NCI-H187 treated with DMSO at 0.1 percent for 48 hours (cell line): ENCODE data around the gene TBC1D12.

Experiments used
- DNase-seq: peaks from one replicate; lab custom pipeline; 2025; lab: John Stamatoyannopoulos, UW

The TBC1D12 gene

GRCh38 chr10:94407668-94408067 lies 5.3 kb downstream of the TBC1D12 start:
- no peak for DNase-seq

GRCh38 chr10:94409021-94409657 lies 6.8 kb downstream of the TBC1D12 start:
- DNase-seq = no peak

GRCh38 chr10:94411304-94411703 lies 9.0 kb downstream of the TBC1D12 start:
- DNase-seq = no peak

- DNase-seq = no peak
These were observed 10.1 kb downstream of the TBC1D12 start for GRCh38 chr10:94412449-94412848.

- DNase-seq = no peak
These were observed 11.0 kb downstream of the TBC1D12 start for GRCh38 chr10:94413361-94413760.

GRCh38 chr10:94416896-94417295 lies 14.6 kb downstream of the TBC1D12 start:
- no peak for DNase-seq

- no peak for DNase-seq
These were observed 15.0 kb downstream of the TBC1D12 start for GRCh38 chr10:94417321-94417720.

- DNase-seq = no peak
These were observed 18.2 kb downstream of the TBC1D12 start for GRCh38 chr10:94420516-94420915.

GRCh38 chr10:94420998-94421528 lies 18.7 kb downstream of the TBC1D12 start:
- no peak for DNase-seq

- no peak for DNase-seq
These were observed 21.3 kb downstream of the TBC1D12 start for GRCh38 chr10:94423627-94424026.

- no peak for DNase-seq
These were observed 22.5 kb downstream of the TBC1D12 start for GRCh38 chr10:94424714-94425337.

GRCh38 chr10:94425942-94426341 lies 23.6 kb downstream of the TBC1D12 start:
- no peak for DNase-seq

- DNase-seq = no peak
These were observed 24.8 kb downstream of the TBC1D12 start for GRCh38 chr10:94427166-94427565.

- no peak for DNase-seq
These were observed 26.7 kb downstream of the TBC1D12 start for GRCh38 chr10:94428766-94429707.

- DNase-seq = no peak
These were observed 28.4 kb downstream of the TBC1D12 start for GRCh38 chr10:94430701-94431100.

- no peak for DNase-seq
These were observed 30.1 kb downstream of the TBC1D12 start for GRCh38 chr10:94432443-94432842.

- DNase-seq = no peak
These were observed 37.0 kb downstream of the TBC1D12 start for GRCh38 chr10:94439275-94439861.

GRCh38 chr10:94440096-94440495 lies 37.8 kb downstream of the TBC1D12 start:
- no peak for DNase-seq

- DNase-seq = no peak
These were observed 40.7 kb downstream of the TBC1D12 start for GRCh38 chr10:94443047-94443446.

GRCh38 chr10:94443549-94443948 lies 41.2 kb downstream of the TBC1D12 start:
- no peak for DNase-seq

GRCh38 chr10:94450782-94451181 lies 48.4 kb downstream of the TBC1D12 start:
- no peak for DNase-seq

- DNase-seq = no peak
These were observed 49.7 kb downstream of the TBC1D12 start for GRCh38 chr10:94451883-94452519.
